ENCODE measurements around the gene MRPL45. TPM values are rescaled to one million over a fixed set of nuclear protein-coding genes. Genes with fewer than 3 reads are reported as not detected.

The MRPL45 gene
- total and polyA plus RNA-seq, 2 of the 13 experiments (the other 11 are each of a cell fraction or from before 2014, with no cell fraction given): 89.5 to 157 TPM

DNA sequence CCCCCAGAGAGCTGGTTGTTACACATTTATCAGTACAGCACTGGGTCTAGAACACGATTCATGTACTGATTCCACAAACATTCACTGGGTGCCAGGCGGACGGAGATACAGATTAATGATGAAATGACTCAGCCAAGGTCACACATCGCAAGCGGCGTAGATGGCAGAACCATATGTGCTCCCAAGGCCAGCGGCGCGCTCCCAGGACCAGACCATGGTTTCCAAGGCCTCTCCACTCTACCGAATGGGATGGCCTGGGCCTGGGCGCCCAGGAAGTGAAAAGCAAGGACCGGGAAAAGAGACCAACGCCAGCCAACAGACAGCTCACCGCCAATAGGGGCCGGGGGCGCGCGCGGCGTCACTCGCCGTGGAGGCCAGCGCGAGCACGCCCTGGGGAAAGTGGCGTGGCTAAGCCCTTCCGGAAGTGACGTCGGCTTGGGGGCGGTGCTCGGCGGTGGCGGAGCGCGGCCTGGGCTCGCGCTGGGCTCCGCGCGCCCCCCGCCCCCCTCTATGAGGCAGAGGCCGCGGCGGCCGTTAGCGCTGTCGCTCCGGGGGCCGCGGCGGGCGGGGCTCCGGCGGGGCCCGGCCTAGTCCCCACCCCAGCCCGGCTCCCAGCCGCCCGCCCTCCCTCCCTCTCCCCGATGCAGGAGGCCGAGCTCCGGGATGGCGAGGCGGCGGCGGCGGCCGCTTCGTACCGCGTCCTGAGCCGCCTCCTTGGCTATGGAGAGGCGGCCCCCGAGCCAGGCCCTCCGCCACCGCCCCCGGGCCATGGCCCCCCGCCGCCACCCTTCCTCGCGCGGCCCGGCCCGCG is 54.6 kb downstream of the MRPL45 start, which contains the start of gene SOCS7 (continued):
- TF ChIP-seq MED13 (CRISPR knock-in tag; IDR thresholded peaks at IDR 0.05): 0 out of 2 replicates have a peak, but pooled peaks have one; percentile 52
- TF ChIP-seq HMG20A (CRISPR knock-in tag; IDR thresholded peaks at IDR 0.05; ENCODE audit: borderline replicate concordance): no peak
- no peak for TF ChIP-seq RFX3 (CRISPR knock-in tag; IDR thresholded peaks at IDR 0.05)
- TF ChIP-seq PHF5A (CRISPR knock-in tag; IDR thresholded peaks at IDR 0.05; ENCODE audit: low read depth, unreplicated experiment): no peak
- TF ChIP-seq ZNF333 (CRISPR knock-in tag; IDR thresholded peaks at IDR 0.05; ENCODE audit: borderline replicate concordance): no peak
- TF ChIP-seq, protein P1, sequence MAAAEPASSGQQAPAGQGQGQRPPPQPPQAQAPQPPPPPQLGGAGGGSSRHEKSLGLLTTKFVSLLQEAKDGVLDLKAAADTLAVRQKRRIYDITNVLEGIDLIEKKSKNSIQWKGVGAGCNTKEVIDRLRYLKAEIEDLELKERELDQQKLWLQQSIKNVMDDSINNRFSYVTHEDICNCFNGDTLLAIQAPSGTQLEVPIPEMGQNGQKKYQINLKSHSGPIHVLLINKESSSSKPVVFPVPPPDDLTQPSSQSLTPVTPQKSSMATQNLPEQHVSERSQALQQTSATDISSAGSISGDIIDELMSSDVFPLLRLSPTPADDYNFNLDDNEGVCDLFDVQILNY (CRISPR knock-in tag; conservative IDR thresholded peaks at IDR 0.05): no peak; the same call in 1 of the 2 replicates
- TF ChIP-seq, protein P2, sequence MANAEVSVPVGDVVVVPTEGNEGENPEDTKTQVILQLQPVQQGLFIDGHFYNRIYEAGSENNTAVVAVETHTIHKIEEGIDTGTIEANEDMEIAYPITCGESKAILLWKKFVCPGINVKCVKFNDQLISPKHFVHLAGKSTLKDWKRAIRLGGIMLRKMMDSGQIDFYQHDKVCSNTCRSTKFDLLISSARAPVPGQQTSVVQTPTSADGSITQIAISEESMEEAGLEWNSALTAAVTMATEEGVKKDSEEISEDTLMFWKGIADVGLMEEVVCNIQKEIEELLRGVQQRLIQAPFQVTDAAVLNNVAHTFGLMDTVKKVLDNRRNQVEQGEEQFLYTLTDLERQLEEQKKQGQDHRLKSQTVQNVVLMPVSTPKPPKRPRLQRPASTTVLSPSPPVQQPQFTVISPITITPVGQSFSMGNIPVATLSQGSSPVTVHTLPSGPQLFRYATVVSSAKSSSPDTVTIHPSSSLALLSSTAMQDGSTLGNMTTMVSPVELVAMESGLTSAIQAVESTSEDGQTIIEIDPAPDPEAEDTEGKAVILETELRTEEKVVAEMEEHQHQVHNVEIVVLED (CRISPR knock-in tag; IDR thresholded peaks at IDR 0.05; ENCODE audit: borderline replicate concordance): peak; percentile 95
- no peak for TF ChIP-seq U2AF2 (IDR thresholded peaks at IDR 0.05; ENCODE audit: low read depth, low read length)
- no peak for TF ChIP-seq ZNF33A (CRISPR knock-in tag; IDR thresholded peaks at IDR 0.05; ENCODE audit: borderline replicate concordance)
- TF ChIP-seq TARDBP (CRISPR knock-in tag; IDR thresholded peaks at IDR 0.05): peak; percentile 31; the same call in 1 of the 2 replicates
- TF ChIP-seq THAP8 (CRISPR knock-in tag; IDR thresholded peaks at IDR 0.05; ENCODE audit: borderline replicate concordance): no peak
- TF ChIP-seq NR0B2 (CRISPR knock-in tag; IDR thresholded peaks at IDR 0.05): peak; percentile 84
- TF ChIP-seq ZNF720 (CRISPR knock-in tag; IDR thresholded peaks at IDR 0.05): 0 out of 2 replicates have a peak, but pooled peaks have one; percentile 65
- TF ChIP-seq ETV5 (CRISPR knock-in tag; IDR thresholded peaks at IDR 0.05; ENCODE audit: borderline replicate concordance): peak; percentile 86
- TF ChIP-seq, protein P3, sequence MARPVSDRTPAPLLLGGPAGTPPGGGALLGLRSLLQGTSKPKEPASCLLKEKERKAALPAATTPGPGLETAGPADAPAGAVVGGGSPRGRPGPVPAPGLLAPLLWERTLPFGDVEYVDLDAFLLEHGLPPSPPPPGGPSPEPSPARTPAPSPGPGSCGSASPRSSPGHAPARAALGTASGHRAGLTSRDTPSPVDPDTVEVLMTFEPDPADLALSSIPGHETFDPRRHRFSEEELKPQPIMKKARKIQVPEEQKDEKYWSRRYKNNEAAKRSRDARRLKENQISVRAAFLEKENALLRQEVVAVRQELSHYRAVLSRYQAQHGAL (CRISPR knock-in tag; IDR thresholded peaks at IDR 0.05; ENCODE audit: not compliant biosample characterization): peak; percentile 53
- peak; percentile 92 for TF ChIP-seq SP4 (CRISPR knock-in tag; IDR thresholded peaks at IDR 0.05)
- TF ChIP-seq NKX3-1 (CRISPR knock-in tag; IDR thresholded peaks at IDR 0.05): peak; percentile 74; the same call in 1 of the 2 replicates
- no peak; the same call in 1 of the 2 replicates for TF ChIP-seq MAFF (IDR thresholded peaks at IDR 0.05; ENCODE audit: low read depth, low read length)
- TF ChIP-seq GATA4 (IDR thresholded peaks at IDR 0.05; ENCODE audit: borderline replicate concordance, low read depth): peak; percentile 85; the same call in 1 of the 2 replicates
